Right cardiac atrium (tissue), 5 donors: ENCODE measurements around the gene SYNPR. TPM values are rescaled to one million over a fixed set of nuclear protein-coding genes. Genes with fewer than 3 reads are reported as not detected.
A peak's percentile ranks its signal among the peaks of the same experiment; 100 is the strongest.

ENCODE experiments used
- ATAC-seq, 2 donors: fragments of 200-7000 bp; cut with Tn5 transposase; one replicate each; pipeline versions ENCODE4 v1.8.0 to v1.9.1; 2020; ENCODE audit warnings: moderate library complexity in 2 of 2, mild to moderate bottlenecking in 1 of 2
- DNase-seq, 3 donors: peaks; one replicate each; pipeline ENCODE4 v3.0.0-alpha.2; 2020
- H3K27ac ChIP-seq: one replicate; pipeline ENCODE4 v1.5.1; 2013; ENCODE audit warnings: mild to moderate bottlenecking, low read length, control low read depth, moderate library complexity
- H3K27me3 ChIP-seq: one replicate; pipeline ENCODE4 v1.6.1; 2013; ENCODE audit not compliant: control insufficient read depth, insufficient read depth
- H3K4me1 ChIP-seq: one replicate; pipeline ENCODE4 v1.6.1; 2013; ENCODE audit warnings: low read length; ENCODE audit not compliant: control insufficient read depth, insufficient read depth
- H3K4me3 ChIP-seq: one replicate; pipeline ENCODE4 v1.5.1; 2013; ENCODE audit warnings: low read length, control low read depth
- H3K9me3 ChIP-seq: one replicate; pipeline ENCODE4 v1.6.1; 2013; ENCODE audit warnings: low read length; ENCODE audit not compliant: control insufficient read depth
- WGBS: extraction: QIAGEN DNeasy Blood & Tissue Kit; methylation state at CpG from one replicate; pipeline ENCODE4 v1.1.7; 2013; 5-methylcytosine and 5-hydroxymethylcytosine counted together
- intact Hi-C, 4 donors: fragments of 100-400 bp; cut with DNase I; formaldehyde crosslinking; loops; one replicate each; pipeline versions ENCODE4 v1.11.0 to v1.14.0; 2022 to 2023
- polyA plus RNA-seq: library from polyadenylated mRNA; stranded (reverse); fragments of 200-250 nt; gene quantifications from one replicate; pipeline ENCODE4 v1.2.3, GENCODE V29; 2013
- total RNA-seq, 4 donors: library from RNA; stranded (reverse); fragmentation: NEBNext Ultra II Directional; extraction: Animal tissue kit (Norgen Biotek cat#: 25700); gene quantifications; one replicate each; pipeline ENCODE4 v1.2.1, GENCODE V29; 2021
- donor health status: healthy with polysubstance abuse.
- donor health status: DM: no; HTN: yes; CAD: no.
- donor health status: DM: no; HTN: no; CAD: no.
- donor health status: DM: no; HTN: yes; CAD: no; lungs with severe emphysema.
- donor health status: DM: yes; HTN: yes; CAD: no.

The SYNPR gene
- total and polyA plus RNA-seq, 5 donors = 3.8 to 14.4 (median 8.2) TPM

GRCh38 chr3:63304421-63304820, 26.3 kb downstream of the SYNPR start:
- intact Hi-C loops = no loop called here
- H3K27me3 ChIP-seq = no peaks in the 10 kb centered on the region
- H3K27ac ChIP-seq = no peak overlapping the region
- no peaks in the 10 kb centered on the region for H3K4me1 ChIP-seq
- H3K9me3 ChIP-seq = no peaks in the 10 kb centered on the region
- no peak overlapping the region for H3K4me3 ChIP-seq
- ATAC-seq = no peak
- DNase-seq = no peak

GRCh38 chr3:63308072-63308471, 30.0 kb downstream of the SYNPR start:
- Histone ChIP-seq H3K27ac (no peak overlapping the region), H3K27me3 (no peaks in the 10 kb centered on the region), H3K4me1 (no peaks in the 10 kb centered on the region), H3K9me3 (no peaks in the 10 kb centered on the region), H3K4me3 (no peak overlapping the region)
- intact Hi-C loops = no loop called here
- WGBS = 68% methylated on average over 3 of the region's 3 CpGs
- ATAC-seq = no peak
- no peak for DNase-seq

- 32% methylated on average over 2 of the region's 2 CpGs for WGBS
- intact Hi-C loops = no loop called here
- DNase-seq (no peak), ATAC-seq (no peak)
- Histone ChIP-seq H3K9me3 (no peaks in the 10 kb centered on the region), H3K27me3 (no peaks in the 10 kb centered on the region), H3K4me3 (no peak overlapping the region), H3K27ac (no peak overlapping the region), H3K4me1 (no peaks in the 10 kb centered on the region)
Observed at GRCh38 chr3:63309768-63310167, 31.7 kb downstream of the SYNPR start.

GRCh38 chr3:63323766-63324165, 45.7 kb downstream of the SYNPR start:
- no peak overlapping the region for H3K4me3 ChIP-seq
- no peaks in the 10 kb centered on the region for H3K4me1 ChIP-seq
- intact Hi-C loops = no loop called here
- ATAC-seq = no peak
- no peaks in the 10 kb centered on the region for H3K27me3 ChIP-seq
- no peaks in the 10 kb centered on the region for H3K9me3 ChIP-seq
- H3K27ac ChIP-seq = no peak overlapping the region
- no peak for DNase-seq

- no peaks in the 10 kb centered on the region for H3K27me3 ChIP-seq
- H3K4me3 ChIP-seq = no peak overlapping the region
- no peaks in the 10 kb centered on the region for H3K4me1 ChIP-seq
- DNase-seq (no peak), ATAC-seq (no peak)
- H3K27ac ChIP-seq = no peak overlapping the region
- H3K9me3 ChIP-seq = no peaks in the 10 kb centered on the region
- intact Hi-C loops = no loop called here
- 68% methylated on average over 2 of the region's 2 CpGs for WGBS
Observed at GRCh38 chr3:63324621-63325020, 46.5 kb downstream of the SYNPR start.

GRCh38 chr3:63325386-63325785, 47.3 kb downstream of the SYNPR start:
- ATAC-seq = peak in 1 of 2 donors; percentile 24
- Histone ChIP-seq H3K9me3 (no peaks in the 10 kb centered on the region), H3K27ac (no peak overlapping the region), H3K27me3 (no peaks in the 10 kb centered on the region), H3K4me3 (no peak overlapping the region), H3K4me1 (no peaks in the 10 kb centered on the region)
- WGBS = 85% methylated on average over 2 of the region's 2 CpGs
- intact Hi-C loops = no loop called here
- no peak for DNase-seq

- H3K27me3 ChIP-seq = no peaks in the 10 kb centered on the region
- ATAC-seq (peak; percentile 31 to 73), DNase-seq (no peak)
- no peaks in the 10 kb centered on the region for H3K9me3 ChIP-seq
- no peak overlapping the region for H3K4me3 ChIP-seq
- intact Hi-C loops = no loop called here
- H3K4me1 ChIP-seq = no peaks in the 10 kb centered on the region
- no peak overlapping the region for H3K27ac ChIP-seq
Observed at GRCh38 chr3:63328365-63328764, 50.3 kb downstream of the SYNPR start.

GRCh38 chr3:63331520-63331919, 53.4 kb downstream of the SYNPR start:
- DNase-seq (no peak), ATAC-seq (no peak)
- Histone ChIP-seq H3K4me3 (no peak overlapping the region), H3K4me1 (no peaks in the 10 kb centered on the region), H3K27ac (no peak overlapping the region), H3K9me3 (no peaks in the 10 kb centered on the region), H3K27me3 (no peaks in the 10 kb centered on the region)
- WGBS = 87% methylated on average over 3 of the region's 3 CpGs
- intact Hi-C loops = no loop called here

GRCh38 chr3:63333815-63334214, 55.7 kb downstream of the SYNPR start:
- WGBS = 69% methylated on average over 1 of the region's 1 CpG
- DNase-seq = no peak
- Histone ChIP-seq H3K9me3 (no peaks in the 10 kb centered on the region), H3K4me1 (no peaks in the 10 kb centered on the region), H3K27me3 (no peaks in the 10 kb centered on the region), H3K27ac (no peak overlapping the region), H3K4me3 (no peak overlapping the region)
- intact Hi-C loops = no loop called here
- ATAC-seq = no peak

- Histone ChIP-seq H3K27me3 (no peaks in the 10 kb centered on the region), H3K4me1 (no peaks in the 10 kb centered on the region), H3K4me3 (no peak overlapping the region), H3K9me3 (no peaks in the 10 kb centered on the region), H3K27ac (no peak overlapping the region)
- 46% methylated on average over 2 of the region's 2 CpGs for WGBS
- intact Hi-C loops = no loop called here
- DNase-seq = no peak
- ATAC-seq = no peak
Observed at GRCh38 chr3:63338351-63338750, 60.2 kb downstream of the SYNPR start.

GRCh38 chr3:63343674-63344073, 65.6 kb downstream of the SYNPR start:
- 11% methylated on average over 9 of the region's 9 CpGs for WGBS

GRCh38 chr3:63344661-63345060, 66.6 kb downstream of the SYNPR start:
- H3K4me1 ChIP-seq = no peaks in the 10 kb centered on the region
- DNase-seq (no peak), ATAC-seq (no peak)
- intact Hi-C loops = no loop called here
- no peaks in the 10 kb centered on the region for H3K9me3 ChIP-seq
- no peak overlapping the region for H3K27ac ChIP-seq
- 63% methylated on average over 3 of the region's 3 CpGs for WGBS
- H3K4me3 ChIP-seq = no peak overlapping the region
- no peaks in the 10 kb centered on the region for H3K27me3 ChIP-seq

More at GRCh38 chr3:63343674-63344073, 65.6 kb downstream of the SYNPR start:
- Histone ChIP-seq H3K27ac (no peak overlapping the region), H3K4me3 (no peak overlapping the region), H3K4me1 (no peaks in the 10 kb centered on the region), H3K27me3 (no peaks in the 10 kb centered on the region), H3K9me3 (no peaks in the 10 kb centered on the region)
- DNase-seq (peak; percentile 58 to 77 (median 68)), ATAC-seq (peak; percentile 64 to 90)
- intact Hi-C loops = no loop called here
